ENCODE measurements around the gene PDGFRB.

PDGFRB gene

DNA sequence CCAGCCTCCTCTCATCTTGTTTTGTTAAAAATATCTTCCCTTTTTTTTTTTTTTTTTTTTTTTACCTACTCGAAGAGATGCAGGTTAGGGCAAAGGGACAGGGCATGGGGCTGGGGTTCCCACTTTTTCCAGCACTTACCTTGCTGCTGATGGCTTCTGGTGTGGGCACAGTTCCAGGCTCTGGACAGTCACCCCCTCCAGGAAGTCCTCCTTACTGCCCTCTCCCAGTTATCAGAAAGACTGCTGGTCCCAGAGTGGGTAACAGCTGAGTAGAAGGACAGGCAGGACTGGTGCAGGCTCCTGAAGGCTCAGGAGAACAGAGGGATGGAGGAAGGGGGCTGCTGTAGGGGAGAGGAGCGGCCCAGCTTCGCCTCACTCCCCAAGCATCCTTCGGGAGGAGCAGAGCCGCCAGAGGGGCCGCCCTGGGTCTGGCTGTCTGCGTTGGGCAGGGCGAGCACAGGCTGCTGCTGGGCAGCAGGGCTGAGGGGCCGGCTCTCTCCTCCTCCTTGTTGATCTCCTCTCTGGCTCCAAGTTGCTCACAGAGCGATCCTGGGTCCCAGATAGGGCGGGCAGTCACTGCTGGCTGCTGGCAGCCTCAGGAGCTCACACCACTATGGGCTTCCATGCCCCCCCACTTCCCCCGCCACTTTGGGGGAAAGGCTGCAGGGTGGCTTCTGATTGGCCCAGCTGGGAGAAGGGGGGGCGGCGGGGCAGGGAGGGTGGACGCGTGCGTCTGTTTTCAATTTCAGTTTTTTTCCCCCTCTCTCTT is at the start of gene PDGFRB:
Gene PDGFRB, minus strand, starts transcription at position 588 of the 769 bp plus-strand sequence. CDS start 18,798 bp downstream, outside the sequence.
- no peak for DNase-seq

DNA sequence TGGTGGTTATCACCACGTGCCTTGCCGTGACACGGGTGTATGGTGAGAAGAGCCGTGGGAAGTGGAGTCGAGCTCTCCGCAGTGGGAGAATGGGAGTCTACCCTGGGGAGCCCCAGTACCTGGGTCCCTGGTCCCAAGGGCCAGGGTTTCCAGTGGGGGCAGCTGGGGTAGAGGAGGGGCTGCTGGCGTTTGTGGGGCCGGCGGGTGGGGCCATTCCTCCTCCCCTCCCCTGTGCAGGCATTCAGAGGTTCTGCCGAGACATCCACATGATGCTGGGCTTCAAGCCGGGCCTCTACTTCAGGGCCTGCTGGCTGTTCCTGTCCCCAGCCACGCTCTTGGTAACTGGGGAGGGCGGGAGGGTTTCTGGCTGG is 48.9 kb upstream of the PDGFRB start:
- no peak for DNase-seq

DNA sequence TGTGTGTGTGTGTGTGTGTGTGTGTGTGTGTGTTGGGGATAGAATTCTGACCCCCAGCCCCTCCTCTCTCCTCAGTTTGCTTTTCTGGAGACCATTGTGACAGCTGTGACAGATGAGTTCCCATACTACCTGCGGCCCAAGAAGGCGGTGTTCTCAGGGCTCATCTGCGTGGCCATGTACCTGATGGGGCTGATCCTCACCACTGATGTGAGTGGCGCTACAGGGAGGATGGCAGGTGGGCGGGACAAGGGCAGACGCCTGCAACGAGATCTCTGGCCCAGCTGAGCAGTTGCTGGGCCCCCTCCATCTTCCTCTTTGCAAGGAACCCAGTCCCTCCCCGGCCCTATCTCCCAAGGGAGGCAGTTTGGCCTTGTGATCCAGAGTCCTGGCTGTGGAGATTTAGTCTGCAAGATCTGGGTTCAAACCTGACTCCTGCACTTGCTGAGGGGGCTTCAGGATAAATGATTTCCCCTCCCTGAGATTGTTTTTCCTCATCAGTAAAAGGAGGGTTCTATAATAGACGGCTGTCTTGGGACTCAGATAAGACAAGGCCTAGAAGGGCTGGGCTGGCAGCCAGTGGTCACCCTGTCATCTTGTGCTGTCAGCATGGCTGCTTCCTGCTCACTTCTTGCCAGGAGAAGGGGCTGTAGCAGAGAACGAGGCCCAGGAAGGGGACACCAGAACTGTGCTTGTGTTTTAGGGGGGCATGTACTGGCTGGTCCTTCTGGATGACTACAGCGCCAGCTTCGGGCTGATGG is 48.4 kb upstream of the PDGFRB start:
- no peak for DNase-seq

GRCh38 chr5:150202501-150202900 is 46.9 kb upstream of the PDGFRB start:
- DNase-seq: no peak

DNA sequence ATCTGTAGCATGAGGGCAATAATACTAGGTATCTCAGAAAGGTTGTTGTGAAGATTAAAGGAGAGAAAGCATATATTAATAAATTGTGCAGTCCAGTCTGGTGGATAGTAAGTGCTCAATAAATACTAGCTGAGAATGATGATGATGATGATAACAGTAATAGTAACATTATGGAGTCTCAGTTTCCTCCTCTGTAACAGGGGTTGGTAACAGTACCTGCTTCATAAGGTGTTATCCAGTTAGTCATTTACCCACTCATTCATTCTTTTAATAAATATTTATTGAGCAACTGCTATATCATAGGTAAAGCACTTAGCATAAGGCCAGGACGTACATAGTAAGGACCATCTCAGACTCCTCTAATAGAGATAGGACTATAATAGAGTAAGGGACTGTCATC is 41.8 kb upstream of the PDGFRB start:
- DNase-seq: no peak

DNA sequence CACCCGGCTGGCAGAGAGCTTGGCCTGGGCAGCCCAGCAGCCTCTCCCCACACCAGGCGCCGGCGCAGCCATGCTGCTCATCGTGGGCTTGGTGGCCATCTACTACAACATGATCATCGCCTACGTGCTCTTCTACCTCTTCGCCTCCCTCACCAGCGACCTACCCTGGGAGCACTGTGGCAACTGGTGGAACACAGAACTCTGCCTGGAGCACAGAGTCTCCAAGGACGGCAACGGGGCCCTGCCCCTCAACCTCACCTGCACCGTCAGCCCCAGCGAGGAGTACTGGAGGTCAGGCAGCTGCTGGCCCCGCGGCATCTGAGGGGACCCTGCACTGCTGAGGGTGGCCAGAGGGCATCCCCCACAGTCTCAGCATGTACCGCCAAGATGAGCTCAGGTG is 41.3 kb upstream of the PDGFRB start:
- DNase-seq: no peak

- DNase-seq: no peak
These were observed 40.9 kb upstream of the PDGFRB start for GRCh38 chr5:150196514-150196913.

DNA sequence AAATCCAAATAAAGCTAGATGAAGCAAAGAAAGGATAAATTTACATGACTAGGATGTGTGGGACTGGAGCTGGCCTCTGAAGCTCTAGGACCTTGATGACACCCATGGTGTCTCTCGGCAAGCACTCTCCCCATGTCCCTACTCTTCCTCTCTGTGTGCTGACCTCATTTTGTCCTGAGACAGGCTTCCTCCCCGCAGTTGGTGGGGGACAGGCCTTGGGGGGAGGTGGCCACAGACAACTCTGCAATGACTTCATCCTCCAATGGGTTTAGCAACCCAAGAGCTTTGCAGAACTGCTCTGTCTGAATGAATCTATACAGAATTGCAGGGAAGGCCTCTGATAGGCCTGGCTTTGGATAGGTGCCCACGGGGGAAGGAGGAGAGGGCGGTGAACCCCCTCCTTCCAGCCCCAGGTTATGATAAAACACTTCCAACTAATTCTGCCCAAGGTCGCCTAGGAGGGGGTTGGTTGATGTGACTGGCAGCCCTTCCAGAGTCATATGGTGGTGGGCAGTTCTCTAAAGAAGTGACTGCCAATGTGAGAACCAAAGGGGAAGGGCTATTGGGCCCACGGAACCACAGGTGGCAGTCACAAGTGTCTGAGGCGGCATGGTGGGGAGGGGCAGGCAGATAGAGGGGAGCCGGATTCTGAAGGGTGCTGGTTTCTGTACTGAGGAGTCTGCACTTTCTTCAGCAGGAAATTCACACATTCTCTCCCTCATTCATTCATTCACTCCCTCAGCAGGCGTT is 40.3 kb upstream of the PDGFRB start:
- DNase-seq: no peak

DNA sequence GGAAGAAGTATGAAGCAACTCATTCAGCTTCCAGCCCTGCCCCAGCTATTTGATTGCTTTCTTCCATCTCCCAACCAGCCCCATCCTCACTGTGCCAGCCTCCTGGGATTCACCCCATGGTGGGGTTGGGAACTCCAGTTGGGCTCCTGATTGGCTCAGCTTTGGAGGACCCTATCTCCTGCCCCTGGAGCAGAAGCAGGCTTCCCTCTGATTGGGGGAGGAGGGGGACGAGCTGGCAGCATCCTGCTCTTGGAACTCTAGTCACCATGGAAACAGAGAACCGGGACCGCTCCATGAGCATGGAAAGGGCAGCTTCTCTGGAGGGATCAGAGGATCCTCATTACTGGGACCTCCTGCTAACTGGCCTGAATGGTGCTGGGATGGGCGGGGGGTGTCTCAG is 36.8 kb upstream of the PDGFRB start:
- DNase-seq: no peak

DNA sequence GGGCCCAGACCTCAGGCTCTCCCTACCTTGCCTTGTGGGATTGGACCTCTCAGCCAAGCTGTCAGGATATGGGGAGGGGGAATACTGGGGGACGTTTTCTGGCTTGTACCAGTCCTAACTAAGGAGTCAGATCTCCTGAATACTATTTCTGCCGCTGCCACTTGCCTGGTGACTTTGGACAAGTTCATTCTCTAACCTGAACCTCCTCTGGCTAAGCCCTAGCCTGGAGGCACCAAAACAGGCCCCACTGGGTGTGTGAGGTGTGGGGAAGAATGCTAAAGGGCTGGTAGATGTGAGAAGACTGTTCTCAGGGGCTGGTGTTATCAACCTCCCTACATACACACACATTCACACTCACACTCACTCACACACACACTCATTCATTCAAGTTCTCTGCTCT is 35.3 kb upstream of the PDGFRB start:
- DNase-seq: no peak

GRCh38 chr5:150190503-150190979 is 34.9 kb upstream of the PDGFRB start:
- no peak for DNase-seq

DNA sequence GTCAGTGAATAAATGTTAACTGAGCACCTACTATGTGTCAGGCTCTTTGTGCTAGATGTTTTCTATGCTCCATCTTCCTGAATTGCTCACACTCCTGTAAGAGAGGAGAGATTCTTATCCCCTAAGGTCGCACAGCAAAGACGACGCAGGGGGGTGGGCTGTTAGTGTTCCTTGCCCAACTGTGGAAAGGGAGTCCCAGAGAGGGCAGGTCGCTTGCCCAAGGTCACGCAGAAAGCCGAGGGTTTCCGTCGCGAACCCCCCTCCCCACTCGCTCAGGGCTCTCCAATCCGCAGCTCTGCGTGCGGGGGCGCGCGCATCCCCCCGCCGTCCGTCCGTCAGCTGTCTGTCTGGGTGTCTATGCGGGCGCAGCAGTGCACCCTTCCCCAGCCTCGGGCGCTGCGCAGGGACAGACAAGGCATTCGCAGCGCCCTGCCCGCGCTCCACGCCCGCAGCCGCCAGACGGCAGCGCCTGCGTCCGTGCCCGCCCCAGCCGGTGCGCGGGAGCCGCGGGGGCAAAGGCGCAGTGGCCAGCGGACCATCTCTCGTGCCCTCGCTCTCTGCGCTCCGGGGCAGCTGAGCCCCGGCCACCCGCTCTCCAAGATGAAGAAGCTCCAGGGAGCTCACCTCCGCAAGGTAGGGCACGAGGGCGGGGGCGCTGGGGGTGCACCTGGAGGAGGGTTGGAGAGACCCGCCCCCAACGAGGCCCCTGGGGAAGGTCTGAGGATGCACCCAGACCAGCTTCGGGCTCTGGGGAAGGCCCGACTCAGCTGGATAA is 34.3 kb upstream of the PDGFRB start, which contains the start of gene SLC6A7:
Gene SLC6A7, plus strand, starts transcription at position 335 of the 775 bp plus-strand sequence. Its CDS starts 266 bp downstream, at position 601.
- no peak for DNase-seq

DNA sequence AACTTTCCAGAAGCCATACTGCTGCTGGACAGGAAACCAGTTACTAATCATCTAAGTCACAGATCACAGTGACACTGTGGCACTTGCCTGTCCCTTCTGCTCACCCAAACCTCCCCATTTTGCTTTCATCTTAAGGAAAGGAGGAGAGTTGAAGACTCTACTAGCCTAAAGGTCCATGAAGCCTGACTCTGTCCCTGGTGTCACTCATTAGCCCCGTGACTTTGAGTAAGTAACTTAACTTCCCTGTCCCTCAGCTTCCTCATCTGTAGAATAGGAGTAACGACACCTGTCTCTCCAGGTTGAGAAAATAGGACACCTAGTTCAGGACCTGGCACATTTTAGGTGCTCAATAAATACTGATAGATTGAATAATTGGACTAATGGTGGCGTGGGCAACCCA is 33.7 kb upstream of the PDGFRB start:
- DNase-seq: no peak

DNA sequence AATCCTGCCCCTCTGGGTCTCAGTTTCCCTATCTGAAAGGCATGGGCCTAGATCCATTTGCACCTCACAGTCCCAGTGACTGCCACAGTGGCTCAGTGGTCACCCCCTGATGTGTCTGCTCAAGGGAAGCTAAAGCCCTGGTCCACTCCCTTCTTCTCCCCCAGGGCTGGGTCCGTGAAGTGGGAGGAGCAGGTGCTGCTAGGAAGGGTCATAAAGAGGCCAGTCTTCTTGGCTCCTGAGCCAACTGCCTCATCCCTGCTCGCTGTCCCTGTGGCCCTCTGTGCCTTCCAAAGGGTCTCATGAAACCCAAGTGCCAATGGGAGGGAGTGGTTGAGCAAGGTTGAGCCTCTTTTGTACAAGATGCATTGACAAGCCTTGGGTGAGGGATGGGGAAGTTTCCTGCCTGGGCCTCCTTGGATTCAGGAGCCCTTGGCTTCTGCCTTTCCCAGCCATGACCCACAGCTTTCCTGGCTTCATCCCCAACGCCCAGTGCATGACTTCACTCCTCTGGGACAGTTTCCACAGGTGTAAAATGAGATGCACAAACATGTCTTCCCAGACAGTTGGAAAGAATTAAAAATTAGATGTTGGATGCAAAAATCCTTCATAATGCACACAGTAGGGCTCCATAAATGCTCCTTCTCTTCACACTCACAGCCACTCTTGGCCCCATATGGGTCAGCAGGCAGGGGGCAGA is 32.6 kb upstream of the PDGFRB start:
- DNase-seq: no peak

GRCh38 chr5:150186897-150187296 is 31.3 kb upstream of the PDGFRB start:
- DNase-seq: no peak

DNA sequence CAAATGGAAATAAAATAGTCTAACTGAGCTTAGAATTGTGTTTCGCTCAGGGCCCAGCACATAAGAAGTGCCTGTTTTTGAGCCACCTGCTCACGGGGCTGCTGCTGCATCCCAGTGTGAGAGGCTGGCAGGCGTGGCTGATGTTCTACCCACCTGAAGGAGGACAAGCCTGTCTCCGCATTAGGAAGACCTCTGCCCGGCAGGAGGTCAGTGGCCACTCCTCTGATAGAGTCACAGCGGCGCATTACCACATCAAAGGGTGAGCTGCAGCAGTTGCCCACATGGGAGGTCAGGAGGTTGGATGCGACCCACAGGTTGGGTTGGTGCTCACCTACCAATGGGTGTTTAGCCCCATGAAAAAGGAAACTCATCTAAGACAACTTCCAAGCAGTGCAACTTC is 30.5 kb upstream of the PDGFRB start:
- DNase-seq: no peak

GRCh38 chr5:150184990-150185912 is 29.6 kb upstream of the PDGFRB start:
- DNase-seq: no peak

- DNase-seq: no peak
These were observed 28.4 kb upstream of the PDGFRB start for GRCh38 chr5:150184006-150184405.

DNA sequence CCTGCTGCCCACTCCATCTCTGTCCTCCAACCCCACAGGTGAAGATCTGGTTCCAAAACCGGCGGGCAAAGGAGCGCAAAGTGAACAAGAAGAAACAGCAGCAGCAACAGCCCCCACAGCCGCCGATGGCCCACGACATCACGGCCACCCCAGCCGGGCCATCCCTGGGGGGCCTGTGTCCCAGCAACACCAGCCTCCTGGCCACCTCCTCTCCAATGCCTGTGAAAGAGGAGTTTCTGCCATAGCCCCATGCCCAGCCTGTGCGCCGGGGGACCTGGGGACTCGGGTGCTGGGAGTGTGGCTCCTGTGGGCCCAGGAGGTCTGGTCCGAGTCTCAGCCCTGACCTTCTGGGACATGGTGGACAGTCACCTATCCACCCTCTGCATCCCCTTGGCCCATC is 27.8 kb upstream of the PDGFRB start:
- no peak for DNase-seq

GRCh38 chr5:150182774-150183173 is 27.1 kb upstream of the PDGFRB start:
- DNase-seq: no peak
